Suppressor macrophage (primary cell): ENCODE measurements around the gene PRPH2.
"Not testable (repeated sequence)": the region's sequence is repeated elsewhere in the genome, so short reads cannot be mapped to it uniquely, and the experiment has no call there.

Source experiments
- DNase-seq, 4 experiments: peaks; one replicate each; pipeline ENCODE4 v3.0.0-alpha.2; 2020 to 2022

Gene PRPH2

DNA sequence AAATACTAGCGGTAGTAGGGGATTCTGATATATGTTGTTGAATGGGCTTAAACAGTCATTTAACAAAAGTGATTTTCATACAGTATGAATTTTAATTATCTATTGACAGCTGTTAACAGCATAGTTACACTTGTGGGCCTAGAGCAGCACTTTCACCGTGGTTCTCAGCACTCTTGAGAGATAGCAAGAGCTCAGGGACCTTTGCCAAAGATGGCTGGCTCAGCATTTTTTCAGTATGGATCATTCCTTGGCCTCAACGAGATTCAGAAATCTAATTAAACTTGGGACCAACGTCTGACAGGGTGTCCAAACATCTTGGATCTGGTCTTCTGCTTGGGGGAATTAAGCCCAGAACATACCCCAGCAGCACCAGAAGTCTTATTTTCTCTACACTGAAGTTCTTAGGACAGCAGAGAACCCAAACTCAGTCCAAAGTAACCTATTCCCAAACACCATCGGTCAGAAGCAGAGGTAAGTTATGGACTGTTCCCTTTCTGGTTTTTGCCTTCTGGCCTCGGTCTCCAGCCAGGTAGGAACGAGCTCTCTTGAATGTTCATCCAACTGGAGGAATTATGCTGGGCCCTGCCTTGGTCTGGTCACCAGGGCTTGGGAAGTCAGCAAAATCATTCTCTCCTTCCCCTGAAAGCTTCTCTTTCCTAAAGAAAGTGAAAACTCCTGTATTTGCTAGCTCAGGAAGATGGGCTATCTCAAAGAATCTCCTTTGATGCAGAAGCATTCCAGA lies 25.7 kb downstream of the PRPH2 start:
- DNase-seq: no peak

DNA sequence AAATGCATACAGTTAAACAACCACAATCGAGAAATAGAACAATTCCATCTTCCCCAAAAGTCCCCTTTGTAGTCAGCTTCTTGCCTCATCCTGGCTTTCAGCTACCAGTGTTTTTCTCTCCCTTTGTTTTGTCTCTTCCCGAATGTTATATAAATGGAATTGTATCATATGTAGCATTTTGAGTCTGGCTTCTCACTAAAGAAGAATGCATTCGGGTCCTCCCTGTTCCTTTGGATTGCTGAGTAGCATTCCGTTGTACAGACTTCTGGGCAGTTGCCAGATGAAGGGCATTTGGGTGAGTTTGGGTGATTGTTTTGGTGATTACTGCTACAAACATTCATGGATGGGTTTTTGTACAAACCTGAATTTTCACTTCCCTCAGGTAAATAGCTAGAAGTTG lies 27.8 kb downstream of the PRPH2 start:
- DNase-seq: no peak

DNA sequence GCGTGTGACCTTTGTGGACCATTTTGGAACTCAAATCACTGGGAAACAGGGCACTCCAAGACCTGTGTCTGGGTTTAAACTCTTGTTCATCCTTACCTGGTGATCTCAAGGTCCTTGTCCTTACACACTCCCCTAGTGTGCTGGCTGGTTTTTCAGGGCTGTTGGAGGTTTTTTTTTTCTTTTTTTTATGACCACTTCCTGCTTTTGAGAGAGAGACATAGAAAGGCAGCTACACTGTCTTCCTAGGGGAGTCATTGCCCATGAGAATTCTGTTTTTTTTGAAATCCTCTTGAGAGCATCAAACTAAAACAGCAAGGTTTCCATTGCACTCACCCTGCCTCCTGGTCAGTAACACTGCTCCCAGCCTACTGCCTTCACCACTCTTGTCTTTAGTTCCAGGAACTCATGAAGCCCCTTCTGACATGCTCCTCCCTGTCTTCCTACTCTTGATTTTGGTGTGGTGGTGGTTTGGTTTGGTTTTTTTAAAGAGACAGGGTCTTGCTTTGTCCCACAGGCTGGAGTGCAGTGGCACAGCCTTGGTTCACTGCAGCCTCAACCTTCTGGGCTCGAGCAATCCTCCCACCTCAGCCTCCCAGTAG lies 28.6 kb downstream of the PRPH2 start:
- no peak for DNase-seq

DNA sequence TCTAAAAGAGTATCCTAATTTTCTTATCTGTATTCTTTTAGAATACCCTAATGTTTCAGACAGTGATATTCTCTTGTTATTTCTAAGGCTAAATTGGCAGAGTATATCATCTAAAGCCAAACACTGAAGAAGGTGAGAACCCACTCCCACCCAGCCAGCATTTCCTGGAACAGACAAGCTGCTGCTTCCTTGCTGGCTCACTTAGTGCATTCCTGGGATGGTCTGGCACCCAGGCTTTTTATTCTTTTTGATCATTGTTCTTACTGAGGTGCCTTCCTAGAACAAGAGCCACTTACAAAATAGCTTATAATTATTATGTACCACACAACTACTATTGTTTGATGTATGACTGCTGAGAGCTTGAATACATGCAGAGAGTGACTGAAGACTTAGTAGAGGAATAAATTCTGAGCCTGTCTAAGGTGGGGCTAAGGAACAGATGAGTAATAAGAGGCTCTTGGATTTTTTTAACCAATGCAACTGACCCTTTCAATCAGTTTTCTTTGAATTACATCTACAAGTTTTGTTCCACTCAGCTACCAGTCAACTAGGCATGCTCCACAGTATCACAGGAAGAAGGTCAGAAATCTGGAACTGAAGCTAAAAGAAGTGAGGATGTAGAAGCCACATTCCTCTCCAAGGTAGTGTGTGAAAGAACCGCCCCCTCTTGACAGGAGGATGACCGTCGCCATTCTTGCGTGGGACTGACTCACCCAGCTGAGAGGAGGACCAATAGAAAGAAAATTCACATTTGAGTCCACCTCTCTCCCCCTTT lies 30.1 kb downstream of the PRPH2 start:
- no peak for DNase-seq

DNA sequence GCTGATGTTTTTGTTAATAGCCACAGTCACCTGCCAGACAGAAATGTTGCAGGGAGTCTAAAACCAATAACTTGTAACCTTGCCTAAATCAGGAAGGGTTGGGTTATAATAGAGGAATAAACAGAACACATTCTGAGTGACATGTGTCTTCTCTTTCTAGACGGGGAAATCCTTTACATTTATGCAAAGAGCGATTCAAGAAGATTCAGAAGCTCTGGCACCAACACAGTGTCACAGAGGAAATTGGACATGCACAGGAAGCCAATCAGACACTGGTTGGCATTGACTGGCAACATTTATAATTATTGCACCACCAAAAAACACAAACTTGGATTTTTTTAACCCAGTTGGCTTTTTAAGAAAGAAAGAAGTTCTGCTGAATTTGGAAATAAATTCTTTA lies 31.5 kb downstream of the PRPH2 start:
- no peak for DNase-seq

DNA sequence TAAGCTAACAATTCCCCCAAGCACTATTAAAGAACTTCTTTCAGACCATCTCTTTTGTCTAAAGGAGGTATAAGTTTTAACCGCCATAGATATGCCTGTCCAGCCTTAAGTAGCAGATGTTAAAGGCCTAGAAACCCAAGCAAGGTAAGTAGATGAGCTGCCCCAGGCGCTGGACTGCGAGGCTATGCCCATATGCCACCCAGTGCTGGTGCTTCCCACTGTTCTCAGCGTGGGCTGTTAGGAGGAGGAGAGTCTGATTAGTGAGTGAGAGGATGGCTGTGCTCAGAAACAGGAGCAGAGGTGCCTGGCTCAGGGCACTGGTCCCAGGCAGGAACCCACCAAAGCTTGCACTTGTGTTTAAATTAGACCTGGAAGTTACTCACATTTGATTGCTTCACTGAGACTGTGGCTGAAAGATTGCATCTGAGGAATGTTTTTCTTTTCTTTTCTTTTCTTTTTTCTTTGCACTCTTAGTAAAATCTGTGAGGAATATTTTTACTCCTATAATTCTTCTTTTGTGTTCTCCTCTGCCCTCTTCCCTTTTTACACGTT lies 32.2 kb downstream of the PRPH2 start:
- DNase-seq: no peak

DNA sequence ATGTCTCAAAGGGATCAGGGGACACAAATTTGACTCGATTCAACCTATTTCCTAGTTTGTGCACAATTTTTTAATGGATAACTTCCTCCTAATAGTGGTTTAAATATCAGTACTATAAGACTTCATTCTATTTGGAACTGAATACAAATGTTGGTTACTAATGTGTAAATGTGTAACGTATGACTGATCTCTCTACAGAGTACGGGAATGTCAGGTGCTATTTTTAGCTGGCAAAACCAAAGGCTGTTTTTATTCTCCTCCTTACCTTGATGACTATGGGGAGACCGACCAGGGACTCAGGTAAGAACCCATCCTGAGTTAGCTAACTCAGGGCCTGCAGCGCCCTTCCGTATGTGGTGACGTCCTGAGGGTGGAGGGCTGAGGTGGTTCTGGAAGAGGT lies 33.0 kb downstream of the PRPH2 start:
- no peak for DNase-seq

DNA sequence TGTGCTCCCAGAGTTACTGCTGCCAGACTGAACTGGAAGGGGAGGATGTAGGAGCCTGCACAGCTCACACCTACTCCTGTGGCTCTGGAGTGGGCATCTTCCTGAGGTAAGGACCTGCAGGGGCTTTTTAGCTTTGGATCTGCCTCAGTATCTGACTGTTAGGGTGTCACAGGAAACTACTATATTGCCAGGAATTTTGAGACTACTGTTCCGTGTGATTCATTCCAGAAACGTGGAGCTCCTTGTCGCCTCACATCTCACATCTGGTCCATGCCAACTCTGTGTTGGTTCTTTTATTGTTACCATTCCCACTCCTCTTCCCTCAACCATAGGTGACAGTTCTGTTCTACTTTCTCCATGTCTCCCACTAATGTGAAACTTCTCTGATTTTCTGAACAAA lies 34.1 kb downstream of the PRPH2 start:
- no peak for DNase-seq

DNA sequence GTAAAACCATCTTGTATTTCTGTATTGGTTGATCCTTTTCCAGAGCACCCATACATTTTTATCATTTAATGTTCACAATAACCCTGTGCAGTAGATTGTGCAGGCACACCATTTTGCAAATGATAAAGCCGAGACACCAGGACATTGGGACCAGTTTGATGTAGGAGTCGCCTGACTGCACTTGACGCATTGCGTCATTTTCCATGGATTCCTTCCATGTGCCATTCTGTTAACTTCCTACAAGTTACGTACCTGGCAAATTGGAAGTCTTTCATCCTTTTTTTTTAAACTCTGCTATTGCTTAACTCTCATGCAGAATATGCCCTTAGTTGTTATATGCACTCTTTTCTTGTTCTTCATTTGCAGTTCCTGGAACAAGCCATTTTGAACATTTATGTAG lies 43.0 kb downstream of the PRPH2 start:
- DNase-seq: no peak

DNA sequence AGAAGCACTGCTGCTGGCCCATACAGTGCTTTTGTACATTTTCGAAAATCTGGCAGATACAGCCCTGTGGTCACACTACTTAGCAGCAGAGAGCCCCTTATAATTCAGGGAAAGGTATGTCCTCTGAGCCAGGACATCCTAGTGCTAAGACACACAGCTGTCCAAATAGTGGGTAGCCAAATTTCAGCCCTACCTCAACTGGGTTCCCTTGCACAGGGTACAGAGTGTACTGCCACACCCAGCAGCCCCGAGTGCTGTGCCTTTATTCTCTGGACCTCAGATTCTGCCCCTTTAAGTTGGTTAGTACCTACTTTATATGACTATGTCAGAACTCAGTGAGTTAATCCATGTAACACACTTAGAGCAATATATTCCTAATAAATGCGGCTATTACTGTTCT lies 47.6 kb downstream of the PRPH2 start:
- DNase-seq: no peak

DNA sequence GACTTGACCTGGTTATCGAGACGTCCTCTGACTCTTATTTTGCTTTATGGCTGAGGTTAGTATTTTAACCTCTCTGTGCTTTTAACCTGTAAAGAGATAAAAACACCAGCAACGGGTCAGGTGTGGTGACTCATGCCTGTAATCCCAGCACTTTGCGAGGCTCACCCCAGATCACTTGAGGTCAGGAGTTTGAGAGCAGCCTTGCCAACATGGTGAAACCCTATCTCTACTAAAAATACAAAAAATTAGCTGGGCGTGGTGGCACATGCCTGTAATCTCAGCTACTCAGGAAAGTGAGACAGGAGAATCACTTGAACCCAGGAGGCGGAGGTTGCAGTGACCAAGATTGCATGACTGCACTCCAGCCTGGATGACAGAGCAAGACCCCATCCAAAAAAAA lies 48.0 kb downstream of the PRPH2 start:
- not testable (repeated sequence) for DNase-seq

DNA sequence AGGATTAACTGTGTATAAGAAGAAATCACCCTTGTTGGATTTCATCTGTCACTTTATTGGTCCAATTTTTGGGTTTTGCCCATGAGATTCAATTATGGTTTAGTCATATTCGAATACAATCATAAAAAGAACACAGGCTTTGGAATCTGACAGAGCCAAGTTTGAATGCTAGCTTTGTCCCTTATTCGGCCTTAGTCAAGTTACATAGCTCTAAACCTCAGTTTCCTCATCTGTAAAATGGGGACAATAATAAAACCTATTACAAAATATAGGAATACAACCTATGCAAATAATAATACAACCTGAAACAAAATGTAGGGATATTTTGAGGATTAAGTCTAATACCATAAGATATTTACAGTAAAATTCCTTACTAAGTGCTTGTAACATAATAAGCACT lies 57.7 kb downstream of the PRPH2 start:
- no peak for DNase-seq

DNA sequence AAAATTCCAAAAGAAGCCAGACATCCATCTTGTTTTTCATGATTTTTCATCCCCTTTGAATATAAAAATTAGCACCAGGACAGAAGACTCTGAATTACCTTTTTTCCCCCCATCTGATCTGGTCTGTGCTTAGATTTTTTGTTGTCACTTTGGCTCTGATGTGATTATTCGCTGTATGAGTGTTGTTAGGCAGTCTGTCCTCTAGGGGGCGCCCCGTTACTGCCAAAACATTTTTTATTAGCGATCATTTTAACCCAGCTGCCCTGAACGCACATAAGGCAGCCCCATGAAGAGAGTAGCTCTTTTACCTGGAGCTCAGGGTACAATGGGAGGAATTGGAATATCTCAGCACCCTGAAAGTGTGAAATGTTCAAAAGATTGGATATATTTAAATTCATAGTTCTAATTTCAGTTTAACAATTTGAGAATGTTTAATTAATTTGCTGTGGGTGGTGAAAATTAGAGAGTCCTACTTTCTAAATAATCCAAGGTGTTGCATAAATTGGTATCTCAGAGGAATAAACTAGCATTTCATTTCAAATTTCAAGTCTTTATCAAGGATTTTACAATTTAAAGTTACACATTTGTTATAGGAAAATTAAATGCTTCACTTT lies 60.8 kb downstream of the PRPH2 start:
- peak; percentile 77 to 86 (median 82) for DNase-seq

DNA sequence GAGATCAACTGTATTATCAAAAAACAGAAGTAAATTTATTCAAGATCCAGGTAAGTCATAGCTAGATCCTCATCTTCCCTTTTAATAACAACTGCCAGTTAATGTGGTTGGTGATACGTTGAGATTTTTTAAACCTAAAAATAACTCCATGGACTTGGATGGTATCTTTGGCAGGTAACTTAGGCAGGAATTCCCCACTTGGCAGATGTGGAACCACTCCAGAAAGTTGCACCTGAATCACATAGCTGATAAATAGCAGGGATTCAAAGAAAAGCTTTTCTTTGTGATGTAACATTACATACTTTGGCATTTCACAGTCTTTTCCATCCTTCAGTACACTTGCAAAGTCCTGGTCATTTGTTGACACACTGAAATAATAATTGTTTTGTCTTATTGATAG lies 62.6 kb downstream of the PRPH2 start:
- DNase-seq: no peak

DNA sequence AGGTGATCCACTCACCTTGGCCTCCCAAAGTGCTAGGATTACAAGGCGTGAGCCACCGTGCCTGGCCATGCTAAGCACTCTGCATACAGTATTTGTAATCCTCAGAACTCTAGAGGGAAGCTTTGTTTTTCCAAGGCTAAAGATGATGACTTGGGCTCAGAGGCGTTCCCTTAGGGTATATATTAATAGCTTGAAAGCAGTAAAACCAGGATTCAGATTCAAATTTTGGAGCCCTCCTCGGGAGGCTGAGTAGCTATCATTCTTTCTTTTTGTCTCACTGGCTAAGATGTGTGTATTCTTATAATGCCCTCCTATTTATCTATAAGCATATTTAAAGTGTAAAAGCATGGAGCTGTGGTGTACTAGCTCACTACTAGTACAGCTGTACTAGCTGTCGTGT lies 68.5 kb downstream of the PRPH2 start:
- DNase-seq: no peak

DNA sequence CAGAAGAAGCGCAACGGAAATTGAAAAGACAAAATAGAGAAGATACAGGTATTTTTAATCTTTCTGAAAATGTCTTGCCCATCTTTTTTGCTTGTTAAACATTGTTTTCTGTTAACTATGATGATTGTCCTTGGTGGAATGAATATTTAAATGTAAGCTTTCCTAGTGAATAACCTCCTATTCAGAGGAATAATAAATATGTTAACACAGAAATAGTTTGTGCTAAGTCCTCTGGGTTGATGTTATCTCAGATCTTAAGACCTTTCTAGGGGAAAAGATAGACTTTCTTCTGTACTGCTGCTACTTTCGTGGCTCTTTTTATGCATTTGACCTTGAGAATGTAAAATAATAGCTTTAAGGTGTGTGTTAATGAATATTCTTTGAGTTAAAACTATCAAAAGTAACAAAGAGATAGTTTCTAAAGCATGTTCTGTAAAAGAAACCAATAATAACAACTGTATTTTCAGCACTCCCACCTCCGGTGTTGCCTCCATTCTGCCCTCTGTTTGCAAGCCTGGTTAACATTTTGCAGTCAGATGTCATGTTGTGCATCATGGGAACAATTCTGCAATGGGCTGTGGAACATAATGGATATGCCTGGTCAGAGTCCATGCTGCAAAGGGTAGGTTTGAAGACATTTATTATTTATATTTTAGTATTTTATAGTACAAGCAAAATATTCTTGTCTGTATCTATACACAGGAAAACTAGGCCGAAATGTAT lies 70.2 kb downstream of the PRPH2 start:
- DNase-seq: no peak
